Sigmoid colon (tissue), 4 donors: ENCODE results near the gene CSTPP1.

ENCODE experiments used
- EP300 ChIP-seq, 4 donors: sonication (generic); formaldehyde crosslinking; IDR thresholded peaks; one replicate each; pipeline ENCODE4 v1.6.1; 2017; ENCODE audit warnings: antibody characterized with exemption in 4 of 4
- POLR2A ChIP-seq, 2 donors: fragments of 450-650 bp; IDR thresholded peaks; one replicate each; pipeline ENCODE4 v1.6.1; 2016; ENCODE audit warnings: antibody characterized with exemption in 2 of 2, mild to moderate bottlenecking in 2 of 2, moderate library complexity in 2 of 2
- POLR2AphosphoS5 ChIP-seq, 4 donors: sonication (generic); formaldehyde crosslinking; IDR thresholded peaks; one replicate each; pipeline ENCODE4 v1.6.1; 2017; ENCODE audit warnings: antibody characterized with exemption in 4 of 4
- TF ChIP-seq, protein P1 (sequence below), 4 experiments: fragments of 450-650 bp in 3 of 4; fragments of 200-600 bp in 1 of 4; IDR thresholded peaks; one replicate each; pipeline ENCODE4 v1.5.1; 2016 to 2019; ENCODE audit warnings: antibody characterized with exemption in 4 of 4, mild to moderate bottlenecking in 3 of 4, moderate library complexity in 2 of 4

- no peak for TF ChIP-seq POLR2A (IDR thresholded peaks at IDR 0.05)
- TF ChIP-seq POLR2AphosphoS5 (IDR thresholded peaks at IDR 0.05) = no peak
- TF ChIP-seq, protein P1, sequence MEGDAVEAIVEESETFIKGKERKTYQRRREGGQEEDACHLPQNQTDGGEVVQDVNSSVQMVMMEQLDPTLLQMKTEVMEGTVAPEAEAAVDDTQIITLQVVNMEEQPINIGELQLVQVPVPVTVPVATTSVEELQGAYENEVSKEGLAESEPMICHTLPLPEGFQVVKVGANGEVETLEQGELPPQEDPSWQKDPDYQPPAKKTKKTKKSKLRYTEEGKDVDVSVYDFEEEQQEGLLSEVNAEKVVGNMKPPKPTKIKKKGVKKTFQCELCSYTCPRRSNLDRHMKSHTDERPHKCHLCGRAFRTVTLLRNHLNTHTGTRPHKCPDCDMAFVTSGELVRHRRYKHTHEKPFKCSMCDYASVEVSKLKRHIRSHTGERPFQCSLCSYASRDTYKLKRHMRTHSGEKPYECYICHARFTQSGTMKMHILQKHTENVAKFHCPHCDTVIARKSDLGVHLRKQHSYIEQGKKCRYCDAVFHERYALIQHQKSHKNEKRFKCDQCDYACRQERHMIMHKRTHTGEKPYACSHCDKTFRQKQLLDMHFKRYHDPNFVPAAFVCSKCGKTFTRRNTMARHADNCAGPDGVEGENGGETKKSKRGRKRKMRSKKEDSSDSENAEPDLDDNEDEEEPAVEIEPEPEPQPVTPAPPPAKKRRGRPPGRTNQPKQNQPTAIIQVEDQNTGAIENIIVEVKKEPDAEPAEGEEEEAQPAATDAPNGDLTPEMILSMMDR (IDR thresholded peaks at IDR 0.05) = no peak
- no peak for TF ChIP-seq EP300 (IDR thresholded peaks at IDR 0.05)
Observed at GRCh38 chr11:46907606-46908005, 29.0 kb upstream of the CSTPP1 start.
